Right cardiac atrium (tissue), 5 donors: ENCODE results near the gene SERPINB8. TPM values are rescaled to one million over a fixed set of nuclear protein-coding genes. Genes with fewer than 3 reads are reported as not detected.
"Not testable (repeated sequence)": the region's sequence is repeated elsewhere in the genome, so short reads cannot be mapped to it uniquely, and the experiment has no call there.

Experiments
- ATAC-seq, 2 donors: fragments of 200-7000 bp; cut with Tn5 transposase; one replicate each; pipeline versions ENCODE4 v1.8.0 to v1.9.1; 2020; ENCODE audit warnings: moderate library complexity in 2 of 2, mild to moderate bottlenecking in 1 of 2
- DNase-seq, 3 donors: peaks; one replicate each; pipeline ENCODE4 v3.0.0-alpha.2; 2020
- H3K27ac ChIP-seq: one replicate; pipeline ENCODE4 v1.5.1; 2013; ENCODE audit warnings: mild to moderate bottlenecking, low read length, control low read depth, moderate library complexity
- H3K27me3 ChIP-seq: one replicate; pipeline ENCODE4 v1.6.1; 2013; ENCODE audit not compliant: control insufficient read depth, insufficient read depth
- H3K4me1 ChIP-seq: one replicate; pipeline ENCODE4 v1.6.1; 2013; ENCODE audit warnings: low read length; ENCODE audit not compliant: control insufficient read depth, insufficient read depth
- H3K4me3 ChIP-seq: one replicate; pipeline ENCODE4 v1.5.1; 2013; ENCODE audit warnings: low read length, control low read depth
- H3K9me3 ChIP-seq: one replicate; pipeline ENCODE4 v1.6.1; 2013; ENCODE audit warnings: low read length; ENCODE audit not compliant: control insufficient read depth
- WGBS: extraction: QIAGEN DNeasy Blood & Tissue Kit; methylation state at CpG from one replicate; pipeline ENCODE4 v1.1.7; 2013; 5-methylcytosine and 5-hydroxymethylcytosine counted together
- intact Hi-C, 4 donors: fragments of 100-400 bp; cut with DNase I; formaldehyde crosslinking; loops; one replicate each; pipeline versions ENCODE4 v1.11.0 to v1.14.0; 2022 to 2023
- long read RNA-seq, 4 donors: library from polyadenylated mRNA; unstranded; transcript quantifications; one replicate each; pipeline ENCODE4 v2.0.0, GENCODE V29; 2020 to 2021
- polyA plus RNA-seq: library from polyadenylated mRNA; stranded (reverse); fragments of 200-250 nt; gene quantifications from one replicate; pipeline ENCODE4 v1.2.3, GENCODE V29; 2013
- total RNA-seq, 4 donors: library from RNA; stranded (reverse); fragmentation: NEBNext Ultra II Directional; extraction: Animal tissue kit (Norgen Biotek cat#: 25700); gene quantifications; one replicate each; pipeline ENCODE4 v1.2.1, GENCODE V29; 2021
- donor health status: healthy with polysubstance abuse.
- donor health status: DM: no; HTN: yes; CAD: no.
- donor health status: DM: no; HTN: no; CAD: no.
- donor health status: DM: no; HTN: yes; CAD: no; lungs with severe emphysema.
- donor health status: DM: yes; HTN: yes; CAD: no.

Gene SERPINB8, protein sequence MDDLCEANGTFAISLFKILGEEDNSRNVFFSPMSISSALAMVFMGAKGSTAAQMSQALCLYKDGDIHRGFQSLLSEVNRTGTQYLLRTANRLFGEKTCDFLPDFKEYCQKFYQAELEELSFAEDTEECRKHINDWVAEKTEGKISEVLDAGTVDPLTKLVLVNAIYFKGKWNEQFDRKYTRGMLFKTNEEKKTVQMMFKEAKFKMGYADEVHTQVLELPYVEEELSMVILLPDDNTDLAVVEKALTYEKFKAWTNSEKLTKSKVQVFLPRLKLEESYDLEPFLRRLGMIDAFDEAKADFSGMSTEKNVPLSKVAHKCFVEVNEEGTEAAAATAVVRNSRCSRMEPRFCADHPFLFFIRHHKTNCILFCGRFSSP
- total RNA-seq: 1 to 10 TPM; 3.8 to 9.6 (median 5.5) TPM
- polyA plus RNA-seq: 1.9 TPM
- long read RNA-seq, donor 1, partial matches to known transcripts: 1 of 4 reads
- long read RNA-seq, donor 1, other reads (novel, unspliced or antisense): 2 of 4 reads
- long read RNA-seq, donor 2: 0 reads
- long read RNA-seq, donor 3, transcript SERPINB8-203 (7 exons, 3,477 nt): major isoform, 6 of 14 reads
- long read RNA-seq, donor 3, partial matches to known transcripts: 2 of 14 reads
- long read RNA-seq, donor 3, other reads (novel, unspliced or antisense): 4 of 14 reads
- long read RNA-seq, donor 4, partial matches to known transcripts: 0 of 1 reads
- long read RNA-seq, donor 4, other reads (novel, unspliced or antisense): 0 of 1 reads

DNA sequence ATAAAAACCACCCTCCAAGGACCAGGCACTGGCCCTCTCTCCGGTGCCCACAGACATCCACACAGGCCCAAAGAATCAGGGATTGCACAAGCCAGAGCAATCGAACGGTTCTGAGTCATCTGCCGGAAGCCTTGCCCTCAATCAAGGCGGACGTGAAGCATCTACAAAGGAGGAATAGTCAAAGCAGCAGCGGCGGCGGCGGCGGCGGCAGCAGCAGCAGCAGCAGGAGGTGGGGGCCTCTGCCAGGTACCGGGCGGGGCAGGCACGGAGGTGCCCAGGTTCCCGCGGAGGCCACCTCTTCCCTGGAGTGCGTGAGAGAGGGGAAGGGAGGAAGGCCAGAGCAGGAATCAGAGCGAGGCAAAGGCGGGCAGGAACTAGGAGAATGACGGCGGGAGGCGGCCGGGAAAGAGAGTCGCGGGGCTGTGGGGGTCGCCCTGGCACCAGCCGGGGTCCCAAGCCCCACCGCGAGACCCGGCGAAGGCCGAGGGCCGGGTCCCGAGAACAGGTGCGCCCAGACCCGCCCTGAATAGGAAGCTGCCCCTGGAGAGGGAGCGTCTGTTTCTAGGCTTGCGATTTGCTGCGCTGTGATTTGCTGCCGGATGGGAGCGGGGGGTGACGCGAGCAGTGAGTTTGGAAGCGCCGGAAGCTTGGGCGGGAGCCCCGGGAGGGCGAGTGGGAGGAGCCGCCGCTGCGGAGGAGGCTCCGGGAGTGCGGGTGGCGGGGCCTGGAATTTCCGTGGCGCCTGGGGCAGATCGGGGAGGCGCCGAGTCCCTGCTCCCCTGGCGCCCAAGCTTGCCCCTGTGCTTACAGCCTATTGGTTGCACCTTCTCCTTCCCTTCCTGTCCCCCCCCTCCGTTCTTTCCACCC is at the start of gene SERPINB8:
Gene SERPINB8, plus strand, starts transcription at position 140 of the 867 bp plus-strand sequence. CDS start 8,228 bp downstream, outside the sequence.
- intact Hi-C loops: no loop called here
- Histone ChIP-seq H3K4me1 (no peaks in the 10 kb centered on the region), H3K4me3 (peak within 1 kb of the TSS; percentile 91), H3K9me3 (no peaks in the 10 kb centered on the region), H3K27me3 (no peaks in the 10 kb centered on the region), H3K27ac (peak within 1 kb of the TSS; percentile 99)
- ATAC-seq (peak; percentile 99), DNase-seq (peak; percentile 94 to 97 (median 97))
- WGBS: under 1% methylated on average over 62 of the region's 62 CpGs

DNA sequence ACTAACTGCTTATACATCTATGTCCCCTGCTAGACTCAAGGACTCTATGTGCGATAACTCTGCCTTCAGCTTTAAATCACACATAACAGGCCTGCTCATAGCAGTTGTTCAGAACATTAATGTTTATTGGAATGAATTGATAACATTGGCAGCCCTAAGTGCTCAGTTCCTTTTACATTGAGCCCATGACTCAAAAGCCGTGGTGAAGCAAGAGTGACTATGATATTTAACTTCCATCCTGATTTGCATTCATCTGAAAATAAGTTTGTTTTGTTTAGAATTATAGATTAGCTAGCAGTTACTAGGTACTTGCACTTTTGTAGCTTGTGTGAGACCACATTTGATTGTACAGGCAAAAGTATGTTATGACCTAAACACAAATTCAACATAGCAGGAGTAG is 47.8 kb upstream of the SERPINB8 start:
- intact Hi-C loops: no loop called here
- Histone ChIP-seq H3K27ac (no peak overlapping the region), H3K4me3 (no peak overlapping the region), H3K27me3 (peaks cover 2% of the 10 kb centered on the region), H3K9me3 (no peaks in the 10 kb centered on the region), H3K4me1 (no peaks in the 10 kb centered on the region)
- no peak for DNase-seq
- ATAC-seq: no peak
- 83% methylated on average over 2 of the region's 2 CpGs for WGBS

DNA sequence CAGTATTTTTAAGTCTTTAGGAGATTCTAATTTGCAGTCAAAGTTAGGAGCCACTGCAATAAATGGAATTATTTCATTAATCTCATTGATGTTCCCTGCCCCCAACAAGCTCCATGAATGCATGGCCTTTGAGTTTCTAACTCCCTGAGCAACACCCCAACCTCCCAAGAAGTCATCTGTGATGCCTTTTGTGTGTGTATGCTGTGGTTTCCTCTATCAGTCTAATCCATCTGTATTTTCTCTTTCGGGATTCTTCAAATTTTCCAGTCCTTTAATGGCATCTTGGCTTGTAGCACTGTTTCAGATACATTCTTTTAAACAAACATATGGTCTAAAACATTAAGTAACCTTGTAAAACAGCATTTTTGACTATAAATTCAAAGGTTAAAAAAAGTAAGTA is 45.3 kb upstream of the SERPINB8 start:
- peaks cover 2% of the 10 kb centered on the region for H3K27me3 ChIP-seq
- H3K9me3 ChIP-seq: no peaks in the 10 kb centered on the region
- no peaks in the 10 kb centered on the region for H3K4me1 ChIP-seq
- H3K4me3 ChIP-seq: no peak overlapping the region
- H3K27ac ChIP-seq: no peak overlapping the region
- intact Hi-C loops: no loop called here
- no peak for DNase-seq
- ATAC-seq: no peak
- WGBS: 75% methylated on average over 1 of the region's 1 CpG

DNA sequence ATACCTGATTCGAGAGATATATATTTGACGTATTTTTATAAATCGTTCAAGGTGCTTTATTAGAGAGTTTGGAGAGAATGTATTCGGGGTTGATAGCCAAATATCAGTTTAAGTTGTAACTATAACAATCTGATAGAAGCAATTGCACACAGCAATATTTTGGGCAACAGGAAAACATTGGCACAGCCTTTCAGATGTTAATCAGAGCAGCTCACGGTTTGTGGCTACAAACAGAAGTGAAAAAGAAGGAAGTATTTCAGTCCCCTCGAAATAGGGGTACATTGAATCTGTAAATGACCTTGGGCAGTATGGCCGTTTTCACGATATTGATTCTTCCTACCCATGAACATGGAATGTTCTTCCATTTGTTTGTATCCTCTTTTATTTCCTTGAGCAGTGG is 41.5 kb upstream of the SERPINB8 start:
- WGBS: 68% methylated on average over 8 of the region's 8 CpGs
- no peak overlapping the region for H3K4me3 ChIP-seq
- H3K4me1 ChIP-seq: no peaks in the 10 kb centered on the region
- H3K27me3 ChIP-seq: peaks cover 2% of the 10 kb centered on the region
- DNase-seq (no peak), ATAC-seq (no peak)
- no peaks in the 10 kb centered on the region for H3K9me3 ChIP-seq
- no peak overlapping the region for H3K27ac ChIP-seq
- intact Hi-C loops: no loop called here

DNA sequence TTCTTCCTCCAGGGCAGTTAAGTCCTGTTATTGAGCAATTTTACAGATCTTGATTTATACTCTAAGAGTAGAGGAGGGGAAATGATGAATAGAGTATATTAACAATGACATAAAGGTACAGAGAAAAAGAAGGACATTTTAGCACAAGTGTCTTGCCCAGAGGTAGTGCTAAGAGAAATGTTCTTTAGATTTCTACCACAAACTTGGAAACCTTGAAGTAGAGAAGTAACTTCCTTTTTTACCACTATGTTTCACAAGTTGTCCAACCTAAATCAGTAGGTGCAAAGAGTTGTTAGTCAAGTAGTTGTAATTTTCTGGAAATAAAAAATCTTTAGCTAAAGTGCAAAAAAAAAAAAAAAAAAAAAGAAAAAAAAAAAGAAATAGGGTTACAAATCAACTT is 40.5 kb upstream of the SERPINB8 start:
- intact Hi-C loops, ATAC-seq, DNase-seq: not testable (repeated sequence)

DNA sequence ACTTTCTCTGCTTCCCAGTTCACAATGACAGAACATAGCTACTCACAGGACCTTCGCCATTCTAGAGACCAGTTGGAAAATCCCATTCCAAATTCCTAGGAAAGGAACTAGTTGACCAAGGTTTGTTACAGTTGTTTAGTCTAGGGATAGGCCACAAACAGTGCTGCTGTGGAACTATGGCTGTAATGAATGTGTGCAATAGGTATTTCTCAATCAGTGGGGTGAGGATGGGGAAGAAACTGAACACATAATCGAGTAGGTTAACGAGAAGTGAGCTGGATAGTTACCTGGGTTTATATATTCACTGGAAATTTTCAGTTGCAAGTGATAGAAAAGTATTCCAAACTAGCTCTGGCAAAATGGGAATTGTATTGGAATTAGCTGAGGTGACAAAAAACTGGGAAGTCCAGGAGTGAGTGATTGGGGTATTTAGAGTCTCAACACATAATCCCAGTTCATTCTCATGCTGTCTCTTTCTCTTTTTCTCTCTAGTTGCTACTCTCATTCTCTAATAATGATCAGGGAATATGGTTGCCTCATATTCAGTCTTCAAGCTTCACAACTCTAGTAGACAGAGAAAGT is 39.0 kb upstream of the SERPINB8 start:
- intact Hi-C loops: loop anchor here in 3 of 4 donors (5.0 to 10.0 kb wide), 3 partner anchors 104 to 109 kb away; no protein-coding TSS in a partner anchor
- no peak overlapping the region for H3K27ac ChIP-seq
- H3K9me3 ChIP-seq: no peaks in the 10 kb centered on the region
- WGBS: 80% methylated on average over 3 of the region's 3 CpGs
- peaks cover 2% of the 10 kb centered on the region for H3K27me3 ChIP-seq
- H3K4me3 ChIP-seq: no peak overlapping the region
- ATAC-seq (no peak), DNase-seq (no peak)
- H3K4me1 ChIP-seq: no peaks in the 10 kb centered on the region

More for the DNA sequence above, 40.5 kb upstream of the SERPINB8 start:
- H3K9me3 ChIP-seq, H3K4me1 ChIP-seq, H3K4me3 ChIP-seq, H3K27ac ChIP-seq, H3K27me3 ChIP-seq: not testable (repeated sequence)

DNA sequence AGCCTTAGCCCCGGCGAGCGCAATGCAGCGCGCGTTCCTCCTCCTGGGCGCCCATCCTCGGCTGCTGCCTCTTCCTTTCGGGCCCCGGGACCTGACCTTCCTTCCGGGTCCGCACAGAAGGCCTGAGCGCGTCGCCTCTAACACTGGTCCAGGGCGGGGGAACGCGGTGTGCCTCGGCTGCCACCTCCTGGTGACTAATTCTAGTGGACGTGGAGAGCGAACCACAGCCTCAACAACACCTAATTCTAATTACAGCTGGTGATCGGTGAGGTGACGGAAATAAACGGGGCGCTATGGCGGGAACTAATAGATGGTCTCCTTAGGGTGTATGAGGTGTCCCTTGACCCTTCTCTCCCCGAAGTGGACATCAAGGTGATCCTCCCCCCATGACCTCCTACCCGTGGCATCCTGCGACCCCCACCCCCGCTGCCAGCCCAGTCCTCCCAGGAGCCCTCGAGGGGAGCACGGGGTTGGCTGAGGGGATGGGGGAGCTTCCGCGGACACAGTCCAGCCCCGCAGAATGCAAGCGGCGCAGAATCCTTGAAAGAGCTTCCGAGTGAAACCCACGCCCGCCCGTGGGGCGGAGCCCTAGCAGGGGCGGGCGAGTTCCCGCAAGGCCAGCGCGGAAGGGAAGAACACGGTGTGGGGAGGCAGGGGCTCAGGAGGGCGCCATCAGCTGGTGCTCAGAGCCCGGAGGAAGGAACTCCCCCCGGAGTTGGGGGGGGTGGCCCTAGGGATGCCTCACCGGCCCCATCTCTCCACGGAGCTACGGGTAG is 33.5 kb upstream of the SERPINB8 start:
- H3K9me3 ChIP-seq: no peaks in the 10 kb centered on the region

DNA sequence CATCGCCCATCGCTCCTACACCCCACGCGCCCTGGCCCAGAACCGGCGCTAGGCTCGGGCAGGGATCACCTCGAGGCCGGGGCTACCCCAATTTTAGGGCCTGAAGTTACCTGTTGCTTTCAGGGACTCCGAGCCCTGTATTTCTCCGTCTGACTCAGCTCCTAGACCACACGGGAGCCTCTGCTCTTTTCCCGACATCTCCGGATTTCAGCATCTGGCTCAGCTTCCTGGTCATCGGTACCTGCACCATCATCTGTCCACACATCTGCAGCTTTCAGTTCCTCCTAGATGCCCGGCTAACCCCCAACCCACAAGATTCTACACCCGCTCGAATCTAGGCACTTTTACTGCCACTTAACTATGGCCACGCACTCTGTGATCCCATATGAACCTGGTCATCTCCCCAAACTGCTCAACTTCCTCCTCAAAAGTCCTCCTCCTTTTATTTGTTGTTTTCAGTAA is 32.9 kb upstream of the SERPINB8 start:
- Histone ChIP-seq H3K4me3 (no peak overlapping the region), H3K4me1 (no peaks in the 10 kb centered on the region), H3K9me3 (no peaks in the 10 kb centered on the region), H3K27ac (no peak overlapping the region), H3K27me3 (no peaks in the 10 kb centered on the region)
- WGBS: 32% methylated on average over 19 of the region's 19 CpGs
- intact Hi-C loops: loop anchor here in 3 of 4 donors (5.0 to 10.0 kb wide), 2 partner anchors 112 to 420 kb away; no protein-coding TSS in a partner anchor
- DNase-seq (no peak), ATAC-seq (no peak)

More for the DNA sequence above, 33.5 kb upstream of the SERPINB8 start:
- Histone ChIP-seq H3K27me3 (no peaks in the 10 kb centered on the region), H3K27ac (no peak overlapping the region), H3K4me1 (no peaks in the 10 kb centered on the region), H3K4me3 (peak overlapping the region; percentile 34)
- intact Hi-C loops: loop anchor here in 3 of 4 donors (5.0 to 10.0 kb wide), 2 partner anchors 112 to 419 kb away; no protein-coding TSS in a partner anchor
- under 1% methylated on average over 54 of the region's 54 CpGs for WGBS
- DNase-seq (peak; percentile 87 to 94 (median 92)), ATAC-seq (peak; percentile 99)

DNA sequence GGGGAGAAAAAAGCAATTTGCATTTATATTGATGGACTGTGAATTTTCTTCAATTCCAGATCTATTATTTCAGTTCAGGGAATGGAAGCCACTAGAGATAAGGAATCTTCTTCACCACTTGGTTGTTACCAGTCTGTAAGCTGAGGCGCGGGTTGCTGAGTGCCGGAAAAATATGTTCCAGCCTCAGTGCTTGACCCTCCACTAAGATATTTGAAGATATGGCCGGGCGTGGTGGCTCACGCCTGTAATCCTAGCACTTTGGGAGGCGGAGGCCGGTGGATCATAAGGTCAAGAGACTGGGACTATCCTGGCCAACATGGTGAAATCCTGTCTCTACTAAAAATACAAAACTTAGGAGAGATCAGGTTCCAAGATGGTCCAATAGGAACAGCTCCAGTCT is 29.9 kb upstream of the SERPINB8 start:
- DNase-seq (no peak), ATAC-seq (no peak)
- WGBS: 86% methylated on average over 8 of the region's 8 CpGs
- no peaks in the 10 kb centered on the region for H3K4me1 ChIP-seq
- no peak overlapping the region for H3K4me3 ChIP-seq
- H3K27me3 ChIP-seq: no peaks in the 10 kb centered on the region
- no peaks in the 10 kb centered on the region for H3K9me3 ChIP-seq
- no peak overlapping the region for H3K27ac ChIP-seq
- intact Hi-C loops: no loop called here
